ENCODE data around the gene GPANK1. TPM values are rescaled to one million over a fixed set of nuclear protein-coding genes. Genes with fewer than 3 reads are reported as not detected.

Gene GPANK1
- total and polyA plus RNA-seq, 9 of the 15 experiments (the other 6 are each of a cell fraction or from before 2014, with no cell fraction given) = 32.2 to 111 (median 46.3) TPM

DNA sequence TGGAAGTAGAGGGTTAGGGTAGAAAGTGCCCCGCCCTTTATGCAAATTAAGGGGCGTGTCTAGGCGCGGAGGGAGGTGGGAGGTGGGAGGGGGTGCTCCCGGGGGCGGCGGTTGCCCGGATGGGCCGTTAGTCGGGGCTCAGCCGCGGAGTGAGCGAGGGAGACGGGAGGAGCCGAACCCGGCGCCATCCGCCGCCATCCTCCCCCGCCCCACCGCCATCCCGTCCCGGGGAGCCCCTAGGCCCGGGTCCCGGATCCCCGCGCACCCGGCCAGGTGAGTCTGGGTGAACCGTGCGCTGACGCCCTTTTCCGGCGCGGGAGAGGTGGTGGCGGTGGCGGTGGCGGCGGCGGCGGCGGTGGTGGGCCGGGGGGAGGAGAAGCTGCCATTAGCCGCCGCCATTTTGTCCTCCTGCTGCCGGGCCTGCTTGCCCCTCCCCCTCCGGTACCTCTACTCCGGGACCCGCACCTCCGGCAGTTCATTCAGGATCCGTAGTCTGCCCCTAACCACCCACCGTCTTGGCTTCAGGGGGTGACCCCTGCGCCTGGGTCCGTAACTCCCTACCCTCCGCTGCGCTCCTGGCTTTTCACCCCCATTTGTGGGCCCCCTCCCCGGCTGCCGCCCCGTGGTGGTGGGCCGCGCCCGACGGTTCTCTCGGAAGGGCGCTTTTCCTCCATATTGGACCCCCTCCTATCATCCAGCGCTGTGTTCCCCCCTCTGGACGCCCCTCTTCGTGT lies 44.0 kb downstream of the GPANK1 start, which contains the start of gene PRRC2A (continued):
- TF ChIP-seq FUS (optimal IDR thresholded peaks at IDR 0.05; ENCODE audit: low read depth, low read length) (peak; percentile 59), SAP30 (IDR thresholded peaks at IDR 0.05; ENCODE audit: borderline replicate concordance, insufficient read depth, low read depth, low read length, poor library complexity, severe bottlenecking) (peak; percentile 66), KDM4B (IDR thresholded peaks at IDR 0.05; ENCODE audit: borderline replicate concordance in 2 of 2, low read depth in 1 of 2) (no peak), CREM (IDR thresholded peaks at IDR 0.05; ENCODE audit: low read depth) (no peak), ZNF77 (CRISPR knock-in tag; IDR thresholded peaks at IDR 0.05) (no peak), CCAR2 (IDR thresholded peaks at IDR 0.05; ENCODE audit: low read depth, low read length) (no peak), CEBPG (CRISPR knock-in tag; IDR thresholded peaks at IDR 0.05) (no peak), CEBPG (tag; conservative IDR thresholded peaks at IDR 0.05 in 1 of 2, IDR thresholded peaks at IDR 0.05 in 1 of 2) (no peak), ZFP1 (CRISPR knock-in tag; IDR thresholded peaks at IDR 0.05) (no peak), ZNF263 (CRISPR knock-in tag; IDR thresholded peaks at IDR 0.05; ENCODE audit: borderline replicate concordance) (peak; percentile 57; the same call in 1 of the 2 replicates), ZNF121 (CRISPR knock-in tag; conservative IDR thresholded peaks at IDR 0.05) (no peak), TCFL5 (CRISPR knock-in tag; conservative IDR thresholded peaks at IDR 0.05) (no peak), ARHGAP35 (IDR thresholded peaks at IDR 0.05; ENCODE audit: partially characterized antibody) (no peak), POLR2AphosphoS5 (IDR thresholded peaks at IDR 0.05; ENCODE audit: control insufficient read depth, insufficient read depth, low read depth, low read length) (peak; percentile 79), ZNF778 (CRISPR knock-in tag; IDR thresholded peaks at IDR 0.05) (no peak), GTF3C2 (IDR thresholded peaks at IDR 0.05; ENCODE audit: borderline replicate concordance, extremely low read depth, insufficient read length) (no peak), NFIX (CRISPR knock-in tag; IDR thresholded peaks at IDR 0.05; ENCODE audit: low read depth) (no peak), ZNF12 (CRISPR knock-in tag; IDR thresholded peaks at IDR 0.05) (no peak), FOXA1 (IDR thresholded peaks at IDR 0.05; ENCODE audit: borderline replicate concordance) (no peak), GTF2E2 (tag; IDR thresholded peaks at IDR 0.05) (peak; percentile 98), ILK (tag; IDR thresholded peaks at IDR 0.05; ENCODE audit: borderline replicate concordance, low read depth) (no peak)
- TF ChIP-seq, protein P1, sequence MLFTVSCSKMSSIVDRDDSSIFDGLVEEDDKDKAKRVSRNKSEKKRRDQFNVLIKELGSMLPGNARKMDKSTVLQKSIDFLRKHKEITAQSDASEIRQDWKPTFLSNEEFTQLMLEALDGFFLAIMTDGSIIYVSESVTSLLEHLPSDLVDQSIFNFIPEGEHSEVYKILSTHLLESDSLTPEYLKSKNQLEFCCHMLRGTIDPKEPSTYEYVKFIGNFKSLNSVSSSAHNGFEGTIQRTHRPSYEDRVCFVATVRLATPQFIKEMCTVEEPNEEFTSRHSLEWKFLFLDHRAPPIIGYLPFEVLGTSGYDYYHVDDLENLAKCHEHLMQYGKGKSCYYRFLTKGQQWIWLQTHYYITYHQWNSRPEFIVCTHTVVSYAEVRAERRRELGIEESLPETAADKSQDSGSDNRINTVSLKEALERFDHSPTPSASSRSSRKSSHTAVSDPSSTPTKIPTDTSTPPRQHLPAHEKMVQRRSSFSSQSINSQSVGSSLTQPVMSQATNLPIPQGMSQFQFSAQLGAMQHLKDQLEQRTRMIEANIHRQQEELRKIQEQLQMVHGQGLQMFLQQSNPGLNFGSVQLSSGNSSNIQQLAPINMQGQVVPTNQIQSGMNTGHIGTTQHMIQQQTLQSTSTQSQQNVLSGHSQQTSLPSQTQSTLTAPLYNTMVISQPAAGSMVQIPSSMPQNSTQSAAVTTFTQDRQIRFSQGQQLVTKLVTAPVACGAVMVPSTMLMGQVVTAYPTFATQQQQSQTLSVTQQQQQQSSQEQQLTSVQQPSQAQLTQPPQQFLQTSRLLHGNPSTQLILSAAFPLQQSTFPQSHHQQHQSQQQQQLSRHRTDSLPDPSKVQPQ (CRISPR knock-in tag; IDR thresholded peaks at IDR 0.05; ENCODE audit: borderline replicate concordance) = no peak
